Panc1 (cell line): ENCODE data around the gene SLC16A6. TPM values are rescaled to one million over a fixed set of nuclear protein-coding genes. Genes with fewer than 3 reads are reported as not detected.
"Not testable (repeated sequence)": the region's sequence is repeated elsewhere in the genome, so short reads cannot be mapped to it uniquely, and the experiment has no call there.

Experiments
- ATAC-seq: fragments of 200-7000 bp; cut with Tn5 transposase; 2 replicates; pipeline ENCODE4 v1.9.1; 2020; ENCODE audit warnings: mild to moderate bottlenecking, moderate library complexity
- BruUV-seq: library from RNA; stranded (reverse); fragments of 400-500 nt; replicated peaks from 2 replicates; lab custom pipeline; 2021; lab: Mats Ljungman, UMichigan
- CTCF ChIA-PET: fragments of 300-600 bp; sonication (Branson Sonifier 250); formaldehyde crosslinking; loops from one replicate; lab custom pipeline; 2022; ENCODE audit warnings: antibody characterized with exemption; lab: Charles Lee
- POLR2A ChIA-PET: fragments of 300-600 bp; sonication (Branson Sonifier 250); formaldehyde crosslinking; loops from one replicate; lab custom pipeline; 2022; ENCODE audit warnings: antibody characterized with exemption; lab: Charles Lee
- DNase-seq: peaks from one replicate; pipeline ENCODE4 v3.0.0-alpha.2; 2010; ENCODE audit warnings: low read depth, low spot score
- H3K27ac ChIP-seq: 2 replicates; pipeline ENCODE4 v1.5.1; 2011; ENCODE audit warnings: mild to moderate bottlenecking, low read length, inconsistent platforms
- H3K27me3 ChIP-seq: fragments of 200-500 bp; sonication (Bioruptor generic); 2 replicates; pipeline ENCODE4 v1.6.0; 2014; ENCODE audit warnings: low read length, inconsistent platforms; ENCODE audit not compliant: control insufficient read depth, insufficient read depth
- H3K36me3 ChIP-seq: fragments of 200-500 bp; sonication (Bioruptor generic); 2 replicates; pipeline ENCODE4 v1.5.1; 2014; ENCODE audit warnings: inconsistent platforms, mild to moderate bottlenecking, low read length, moderate library complexity; ENCODE audit not compliant: control insufficient read depth, insufficient read depth
- H3K4me1 ChIP-seq: 2 replicates; pipeline ENCODE4 v1.5.1; 2011; ENCODE audit warnings: inconsistent platforms, mild to moderate bottlenecking, low read length, moderate library complexity; ENCODE audit not compliant: control insufficient read depth, insufficient read depth
- H3K4me3 ChIP-seq, 2 experiments: 2 replicates each; pipeline ENCODE4 v1.5.1; 2011 to 2012; ENCODE audit warnings: low read depth in 2 of 2, low read length in 2 of 2, mild to moderate bottlenecking in 2 of 2, inconsistent platforms in 1 of 2, moderate library complexity in 1 of 2
- H3K9me3 ChIP-seq: fragments of 200-500 bp; sonication (Bioruptor generic); 2 replicates; pipeline ENCODE4 v1.5.1; 2014; ENCODE audit warnings: low read depth, mild to moderate bottlenecking, inconsistent platforms, low read length, moderate library complexity; ENCODE audit not compliant: control insufficient read depth, insufficient read depth
- CTCF ChIP-seq: fragments of 450-650 bp; IDR thresholded peaks from 2 replicates; pipeline ENCODE4 v1.5.1; 2017; ENCODE audit warnings: mild to moderate bottlenecking
- POLR2AphosphoS5 ChIP-seq: IDR thresholded peaks from 2 replicates; pipeline ENCODE4 v1.6.1; 2012; ENCODE audit warnings: mild to moderate bottlenecking, low read depth, low read length, moderate library complexity
- REST ChIP-seq, 2 experiments: IDR thresholded peaks; 2 replicates each; pipeline ENCODE4 v1.6.1; 2011 to 2012; ENCODE audit warnings: low read depth in 2 of 2, control low read depth in 1 of 2, low read length in 1 of 2, mild to moderate bottlenecking in 1 of 2, moderate library complexity in 1 of 2; ENCODE audit not compliant: insufficient read depth in 1 of 2
- SIN3A ChIP-seq: IDR thresholded peaks from 2 replicates; pipeline ENCODE4 v1.6.1; 2012; ENCODE audit warnings: low read depth, mild to moderate bottlenecking, low read length, moderate library complexity, borderline replicate concordance; ENCODE audit not compliant: insufficient read depth
- TCF7L2 ChIP-seq: IDR thresholded peaks from 2 replicates; pipeline ENCODE4 v1.6.1; 2011; ENCODE audit warnings: mild to moderate bottlenecking, low read depth, low read length, inconsistent platforms
- in situ Hi-C: cut with HindIII; loops from 2 replicates; pipeline ENCODE4 v1.10.0; 2016; ENCODE audit warnings: low sequenced_read_pairs, low pct_unique_long_range_greater_than_20kb
- intact Hi-C: fragments of 100-400 bp; cut with micrococcal nuclease; formaldehyde crosslinking; loops from one replicate; pipeline ENCODE4 v1.10.0; 2022; ENCODE audit not compliant: unreplicated experiment
- total RNA-seq: library from RNA; stranded (reverse); gene quantifications from one replicate; pipeline ENCODE4 v1.2.1, GENCODE V29; 2021; ENCODE audit not compliant: unreplicated experiment

The SLC16A6 gene
- total RNA-seq, 1 experiment from 2014 or later, result 0.26 TPM

- no peak overlapping the region for H3K4me3 ChIP-seq
- intact Hi-C loops, result loop anchor here (10.0 kb wide), 1 partner anchor 135 kb away; no protein-coding TSS in a partner anchor
- CTCF ChIA-PET, result no interaction called here
- no peaks in the 10 kb centered on the region; the same call in 1 of the 2 replicates for H3K36me3 ChIP-seq
- no peak for TF ChIP-seq SIN3A
- no TSS peak for BruUV-seq
- no peak for DNase-seq
- no peaks in the 10 kb centered on the region; the same call in 1 of the 2 replicates for H3K4me1 ChIP-seq
- POLR2A ChIA-PET, result no interaction called here
- no peak for ATAC-seq
- no peaks in the 10 kb centered on the region for H3K27me3 ChIP-seq
- H3K9me3 ChIP-seq, result no peaks in the 10 kb centered on the region
- H3K27ac ChIP-seq, result no peak overlapping the region
- in situ Hi-C loops, result no loop called here
Observed at GRCh38 chr17:68260051-68260762, 30.7 kb downstream of the SLC16A6 start.

- H3K27me3 ChIP-seq, in situ Hi-C loops, intact Hi-C loops, H3K4me1 ChIP-seq, ATAC-seq, POLR2A ChIA-PET, H3K36me3 ChIP-seq, CTCF ChIA-PET, BruUV-seq, DNase-seq, H3K9me3 ChIP-seq: not testable (repeated sequence)
- Histone ChIP-seq H3K4me3 (peak overlapping the region in 1 of 2 experiments; percentile 9; a peak in 2 of 4 replicates), H3K27ac (0 out of 2 replicates have a peak overlapping the region, but pooled peaks have one; percentile 17)
Observed at GRCh38 chr17:68259648-68259951, 31.3 kb downstream of the SLC16A6 start.

- H3K9me3 ChIP-seq, H3K27me3 ChIP-seq, BruUV-seq, CTCF ChIA-PET, DNase-seq, H3K4me1 ChIP-seq, POLR2A ChIA-PET, H3K36me3 ChIP-seq, intact Hi-C loops, in situ Hi-C loops: not testable (repeated sequence)
- peak overlapping the region; percentile 74 for H3K27ac ChIP-seq
- peak; percentile 94 for ATAC-seq
- H3K4me3 ChIP-seq, result peak overlapping the region; percentile 9 to 26; a peak in 3 of 4 replicates
Observed at GRCh38 chr17:68258890-68259647, 31.9 kb downstream of the SLC16A6 start.

GRCh38 chr17:68257934-68258333 lies 33.0 kb downstream of the SLC16A6 start:
- Histone ChIP-seq H3K27ac (no peak overlapping the region), H3K36me3 (no peaks in the 10 kb centered on the region; the same call in 1 of the 2 replicates), H3K9me3 (no peaks in the 10 kb centered on the region), H3K4me1 (no peaks in the 10 kb centered on the region; the same call in 1 of the 2 replicates), H3K27me3 (no peaks in the 10 kb centered on the region), H3K4me3 (no peak overlapping the region)
- intact Hi-C loops, result no loop called here
- in situ Hi-C loops, result no loop called here
- BruUV-seq, result no TSS peak
- ChIA-PET POLR2A (no interaction called here), CTCF (no interaction called here)
- no peak for ATAC-seq
- TF ChIP-seq TCF7L2, result no peak
- TF ChIP-seq REST (IDR thresholded peaks at IDR 0.05; ENCODE audit: insufficient read depth in 1 of 2, low read depth in 2 of 2, low read length in 1 of 2), result no peak
- no peak for TF ChIP-seq SIN3A
- TF ChIP-seq POLR2AphosphoS5, result no peak
- no peak for TF ChIP-seq CTCF
- no peak for DNase-seq

- POLR2A ChIA-PET, ATAC-seq, in situ Hi-C loops, H3K4me1 ChIP-seq, intact Hi-C loops, H3K9me3 ChIP-seq, BruUV-seq, H3K4me3 ChIP-seq, CTCF ChIA-PET, H3K27me3 ChIP-seq, H3K36me3 ChIP-seq, DNase-seq, H3K27ac ChIP-seq: not testable (repeated sequence)
Observed at GRCh38 chr17:68256701-68257100, 34.2 kb downstream of the SLC16A6 start.
